Panc1 (cell line): ENCODE data around the gene PLOD3.

Experiments used
- POLR2AphosphoS5 ChIP-seq: IDR thresholded peaks from 2 replicates; pipeline ENCODE4 v1.6.1; 2012; ENCODE audit warnings: mild to moderate bottlenecking, low read depth, low read length, moderate library complexity
- SIN3A ChIP-seq: IDR thresholded peaks from 2 replicates; pipeline ENCODE4 v1.6.1; 2012; ENCODE audit warnings: low read depth, mild to moderate bottlenecking, low read length, moderate library complexity, borderline replicate concordance; ENCODE audit not compliant: insufficient read depth
- TCF7L2 ChIP-seq: IDR thresholded peaks from 2 replicates; pipeline ENCODE4 v1.6.1; 2011; ENCODE audit warnings: mild to moderate bottlenecking, low read depth, low read length, inconsistent platforms
- TF ChIP-seq, protein P1 (sequence below): fragments of 450-650 bp; IDR thresholded peaks from 2 replicates; pipeline ENCODE4 v1.5.1; 2017; ENCODE audit warnings: mild to moderate bottlenecking
- TF ChIP-seq, protein P2 (sequence below), 2 experiments: IDR thresholded peaks; 2 replicates each; pipeline ENCODE4 v1.6.1; 2011 to 2012; ENCODE audit warnings: low read depth in 2 of 2, control low read depth in 1 of 2, low read length in 1 of 2, mild to moderate bottlenecking in 1 of 2, moderate library complexity in 1 of 2; ENCODE audit not compliant: insufficient read depth in 1 of 2

DNA sequence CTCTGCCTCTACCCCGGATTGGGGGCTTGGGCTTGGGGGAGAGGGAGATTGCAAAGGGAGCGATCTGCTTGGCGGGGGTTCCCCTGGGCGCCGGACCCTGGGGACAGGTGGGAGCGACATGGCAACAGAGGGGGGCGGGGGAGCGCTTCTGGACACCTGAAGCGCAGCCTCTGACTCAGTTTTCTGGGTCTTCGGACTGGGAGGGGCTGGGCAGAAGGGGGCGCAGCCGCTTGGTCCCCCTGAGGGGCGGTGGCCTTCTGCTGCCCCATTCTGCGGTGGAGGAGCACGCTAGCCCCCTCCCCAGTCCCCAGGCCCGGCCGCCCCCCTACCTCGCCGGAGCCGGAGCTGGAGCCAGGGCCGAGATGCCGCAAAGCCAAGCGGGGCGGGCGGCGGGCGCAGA lies 37.7 kb downstream of the PLOD3 start:
- TF ChIP-seq, protein P1, sequence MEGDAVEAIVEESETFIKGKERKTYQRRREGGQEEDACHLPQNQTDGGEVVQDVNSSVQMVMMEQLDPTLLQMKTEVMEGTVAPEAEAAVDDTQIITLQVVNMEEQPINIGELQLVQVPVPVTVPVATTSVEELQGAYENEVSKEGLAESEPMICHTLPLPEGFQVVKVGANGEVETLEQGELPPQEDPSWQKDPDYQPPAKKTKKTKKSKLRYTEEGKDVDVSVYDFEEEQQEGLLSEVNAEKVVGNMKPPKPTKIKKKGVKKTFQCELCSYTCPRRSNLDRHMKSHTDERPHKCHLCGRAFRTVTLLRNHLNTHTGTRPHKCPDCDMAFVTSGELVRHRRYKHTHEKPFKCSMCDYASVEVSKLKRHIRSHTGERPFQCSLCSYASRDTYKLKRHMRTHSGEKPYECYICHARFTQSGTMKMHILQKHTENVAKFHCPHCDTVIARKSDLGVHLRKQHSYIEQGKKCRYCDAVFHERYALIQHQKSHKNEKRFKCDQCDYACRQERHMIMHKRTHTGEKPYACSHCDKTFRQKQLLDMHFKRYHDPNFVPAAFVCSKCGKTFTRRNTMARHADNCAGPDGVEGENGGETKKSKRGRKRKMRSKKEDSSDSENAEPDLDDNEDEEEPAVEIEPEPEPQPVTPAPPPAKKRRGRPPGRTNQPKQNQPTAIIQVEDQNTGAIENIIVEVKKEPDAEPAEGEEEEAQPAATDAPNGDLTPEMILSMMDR, result no peak
- TF ChIP-seq TCF7L2 (no peak), POLR2AphosphoS5 (no peak), SIN3A (no peak)
- TF ChIP-seq, protein P2, sequence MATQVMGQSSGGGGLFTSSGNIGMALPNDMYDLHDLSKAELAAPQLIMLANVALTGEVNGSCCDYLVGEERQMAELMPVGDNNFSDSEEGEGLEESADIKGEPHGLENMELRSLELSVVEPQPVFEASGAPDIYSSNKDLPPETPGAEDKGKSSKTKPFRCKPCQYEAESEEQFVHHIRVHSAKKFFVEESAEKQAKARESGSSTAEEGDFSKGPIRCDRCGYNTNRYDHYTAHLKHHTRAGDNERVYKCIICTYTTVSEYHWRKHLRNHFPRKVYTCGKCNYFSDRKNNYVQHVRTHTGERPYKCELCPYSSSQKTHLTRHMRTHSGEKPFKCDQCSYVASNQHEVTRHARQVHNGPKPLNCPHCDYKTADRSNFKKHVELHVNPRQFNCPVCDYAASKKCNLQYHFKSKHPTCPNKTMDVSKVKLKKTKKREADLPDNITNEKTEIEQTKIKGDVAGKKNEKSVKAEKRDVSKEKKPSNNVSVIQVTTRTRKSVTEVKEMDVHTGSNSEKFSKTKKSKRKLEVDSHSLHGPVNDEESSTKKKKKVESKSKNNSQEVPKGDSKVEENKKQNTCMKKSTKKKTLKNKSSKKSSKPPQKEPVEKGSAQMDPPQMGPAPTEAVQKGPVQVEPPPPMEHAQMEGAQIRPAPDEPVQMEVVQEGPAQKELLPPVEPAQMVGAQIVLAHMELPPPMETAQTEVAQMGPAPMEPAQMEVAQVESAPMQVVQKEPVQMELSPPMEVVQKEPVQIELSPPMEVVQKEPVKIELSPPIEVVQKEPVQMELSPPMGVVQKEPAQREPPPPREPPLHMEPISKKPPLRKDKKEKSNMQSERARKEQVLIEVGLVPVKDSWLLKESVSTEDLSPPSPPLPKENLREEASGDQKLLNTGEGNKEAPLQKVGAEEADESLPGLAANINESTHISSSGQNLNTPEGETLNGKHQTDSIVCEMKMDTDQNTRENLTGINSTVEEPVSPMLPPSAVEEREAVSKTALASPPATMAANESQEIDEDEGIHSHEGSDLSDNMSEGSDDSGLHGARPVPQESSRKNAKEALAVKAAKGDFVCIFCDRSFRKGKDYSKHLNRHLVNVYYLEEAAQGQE (IDR thresholded peaks at IDR 0.05; ENCODE audit: insufficient read depth in 1 of 2, low read depth in 2 of 2, low read length in 1 of 2), result no peak
